ENCODE results near the gene PDGFC.

DNA sequence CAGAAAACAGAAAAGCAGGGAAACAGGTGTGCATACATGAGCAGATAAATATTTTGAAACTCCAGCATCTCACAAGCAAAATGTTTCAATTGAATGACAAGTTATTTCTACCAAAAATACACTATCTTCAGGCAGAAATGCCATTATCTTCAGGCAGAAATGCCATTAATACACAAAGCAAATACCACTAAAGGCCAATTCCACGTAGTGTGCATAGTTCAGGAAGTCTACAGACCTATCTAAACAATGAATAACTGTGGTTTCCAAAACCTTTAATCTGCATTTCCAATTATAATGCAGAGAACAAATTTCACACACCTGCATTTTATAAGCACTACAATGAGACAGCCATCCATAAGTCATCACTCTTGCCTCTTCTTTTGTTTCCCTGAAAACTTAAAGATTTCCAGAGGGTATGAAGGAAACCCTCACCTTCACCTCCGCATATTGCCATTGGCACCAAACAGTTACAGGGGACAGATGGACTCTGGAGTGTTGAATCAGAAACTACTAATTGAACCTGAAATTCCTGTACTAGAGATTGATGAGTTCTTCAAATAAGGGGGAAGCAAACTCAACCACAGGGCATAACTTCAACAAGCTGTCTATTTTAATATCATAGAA, 179.0 kb downstream of the PDGFC start:
- TF ChIP-seq, protein P1, sequence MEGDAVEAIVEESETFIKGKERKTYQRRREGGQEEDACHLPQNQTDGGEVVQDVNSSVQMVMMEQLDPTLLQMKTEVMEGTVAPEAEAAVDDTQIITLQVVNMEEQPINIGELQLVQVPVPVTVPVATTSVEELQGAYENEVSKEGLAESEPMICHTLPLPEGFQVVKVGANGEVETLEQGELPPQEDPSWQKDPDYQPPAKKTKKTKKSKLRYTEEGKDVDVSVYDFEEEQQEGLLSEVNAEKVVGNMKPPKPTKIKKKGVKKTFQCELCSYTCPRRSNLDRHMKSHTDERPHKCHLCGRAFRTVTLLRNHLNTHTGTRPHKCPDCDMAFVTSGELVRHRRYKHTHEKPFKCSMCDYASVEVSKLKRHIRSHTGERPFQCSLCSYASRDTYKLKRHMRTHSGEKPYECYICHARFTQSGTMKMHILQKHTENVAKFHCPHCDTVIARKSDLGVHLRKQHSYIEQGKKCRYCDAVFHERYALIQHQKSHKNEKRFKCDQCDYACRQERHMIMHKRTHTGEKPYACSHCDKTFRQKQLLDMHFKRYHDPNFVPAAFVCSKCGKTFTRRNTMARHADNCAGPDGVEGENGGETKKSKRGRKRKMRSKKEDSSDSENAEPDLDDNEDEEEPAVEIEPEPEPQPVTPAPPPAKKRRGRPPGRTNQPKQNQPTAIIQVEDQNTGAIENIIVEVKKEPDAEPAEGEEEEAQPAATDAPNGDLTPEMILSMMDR (IDR thresholded peaks at IDR 0.05): no peak
- no peak for TF ChIP-seq EP300 (IDR thresholded peaks at IDR 0.05)

Data from stomach (tissue), 4 donors.